WERI-Rb-1 (cell line): Measurements from ENCODE around the gene IST1.

ENCODE experiments used
- DNase-seq: peaks from one replicate; pipeline ENCODE4 v3.0.0-alpha.2; 2020
- H3K27ac ChIP-seq: fragments of 250-450 bp; sonication (Bioruptor Pico); 2 replicates; pipeline ENCODE4 v1.5.1; 2020; ENCODE audit warnings: mild to moderate bottlenecking, moderate library complexity
- H3K27me3 ChIP-seq: fragments of 250-450 bp; sonication (Bioruptor Pico); 2 replicates; pipeline ENCODE4 v1.5.1; 2021; ENCODE audit warnings: mild to moderate bottlenecking, low read depth, moderate library complexity; ENCODE audit not compliant: insufficient read depth, severe bottlenecking
- H3K36me3 ChIP-seq: fragments of 250-450 bp; sonication (Bioruptor Pico); 2 replicates; pipeline ENCODE4 v1.5.1; 2020; ENCODE audit warnings: mild to moderate bottlenecking, moderate library complexity
- H3K4me3 ChIP-seq: 2 replicates; pipeline ENCODE4 v1.5.1; 2011; ENCODE audit warnings: low read depth, mild to moderate bottlenecking, control low read depth, low read length
- H3K9me3 ChIP-seq: fragments of 250-450 bp; sonication (Bioruptor Pico); 2 replicates; pipeline ENCODE4 v1.5.1; 2021; ENCODE audit warnings: mild to moderate bottlenecking, moderate library complexity; ENCODE audit not compliant: severe bottlenecking
- TF ChIP-seq, protein P1 (sequence below): IDR thresholded peaks from 2 replicates; pipeline ENCODE4 v1.5.1; 2011; ENCODE audit warnings: low read depth, mild to moderate bottlenecking, control low read depth, inconsistent platforms, low read length

IST1 gene

DNA sequence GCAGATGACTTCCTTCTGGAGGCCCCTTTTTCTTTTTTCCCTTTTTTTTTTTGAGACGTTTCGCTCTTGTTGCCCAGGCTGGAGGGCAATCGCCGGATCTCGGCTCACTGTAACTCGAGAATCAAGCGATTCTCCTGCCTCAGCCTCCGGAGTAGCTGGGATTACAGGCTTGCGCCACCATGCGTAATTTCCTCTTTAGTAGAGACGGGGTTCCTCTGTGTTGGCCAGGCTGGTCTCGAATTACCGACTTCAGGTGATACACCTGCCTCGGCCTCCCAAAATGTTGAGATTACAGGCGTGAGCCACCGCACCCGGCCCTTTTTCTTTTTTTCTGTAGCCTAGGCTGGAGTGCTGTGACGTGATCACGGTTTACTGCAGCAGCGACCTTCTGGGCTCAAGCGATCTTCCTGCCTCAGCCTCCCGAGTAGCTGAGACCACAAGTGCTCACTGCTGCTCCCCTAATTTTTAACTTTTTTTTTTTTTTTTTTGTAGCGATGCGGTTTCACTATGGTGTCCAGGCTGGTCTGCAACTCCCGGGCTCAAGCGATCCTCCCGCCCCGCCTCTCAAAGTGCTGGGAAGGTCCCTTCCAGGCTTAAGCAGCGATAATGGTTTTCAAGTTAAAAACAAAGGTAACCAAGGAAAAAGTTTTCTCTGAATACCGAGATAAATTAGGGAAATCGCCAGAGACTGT is 956 bp upstream of the IST1 start:
- DNase-seq, result peak; percentile 54
- TF ChIP-seq, protein P1, sequence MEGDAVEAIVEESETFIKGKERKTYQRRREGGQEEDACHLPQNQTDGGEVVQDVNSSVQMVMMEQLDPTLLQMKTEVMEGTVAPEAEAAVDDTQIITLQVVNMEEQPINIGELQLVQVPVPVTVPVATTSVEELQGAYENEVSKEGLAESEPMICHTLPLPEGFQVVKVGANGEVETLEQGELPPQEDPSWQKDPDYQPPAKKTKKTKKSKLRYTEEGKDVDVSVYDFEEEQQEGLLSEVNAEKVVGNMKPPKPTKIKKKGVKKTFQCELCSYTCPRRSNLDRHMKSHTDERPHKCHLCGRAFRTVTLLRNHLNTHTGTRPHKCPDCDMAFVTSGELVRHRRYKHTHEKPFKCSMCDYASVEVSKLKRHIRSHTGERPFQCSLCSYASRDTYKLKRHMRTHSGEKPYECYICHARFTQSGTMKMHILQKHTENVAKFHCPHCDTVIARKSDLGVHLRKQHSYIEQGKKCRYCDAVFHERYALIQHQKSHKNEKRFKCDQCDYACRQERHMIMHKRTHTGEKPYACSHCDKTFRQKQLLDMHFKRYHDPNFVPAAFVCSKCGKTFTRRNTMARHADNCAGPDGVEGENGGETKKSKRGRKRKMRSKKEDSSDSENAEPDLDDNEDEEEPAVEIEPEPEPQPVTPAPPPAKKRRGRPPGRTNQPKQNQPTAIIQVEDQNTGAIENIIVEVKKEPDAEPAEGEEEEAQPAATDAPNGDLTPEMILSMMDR, result peak; percentile 19; the same call in 1 of the 2 replicates
- Histone ChIP-seq H3K36me3 (peaks cover 14% of the 10 kb centered on the region), H3K27ac (peak overlapping the region; percentile 94), H3K4me3 (peak overlapping the region; percentile 99), H3K27me3 (no peaks in the 10 kb centered on the region), H3K9me3 (no peaks in the 10 kb centered on the region)

- H3K9me3 ChIP-seq, result no peaks in the 10 kb centered on the region
- H3K36me3 ChIP-seq, result peaks cover 14% of the 10 kb centered on the region
- no peaks in the 10 kb centered on the region for H3K27me3 ChIP-seq
- peak overlapping the region; percentile 94 for H3K27ac ChIP-seq
- TF ChIP-seq, protein P1, result no peak
- DNase-seq, result no peak
- peak overlapping the region; percentile 99 for H3K4me3 ChIP-seq
Observed at GRCh38 chr16:71895679-71896365, 491 bp downstream of the IST1 start.

DNA sequence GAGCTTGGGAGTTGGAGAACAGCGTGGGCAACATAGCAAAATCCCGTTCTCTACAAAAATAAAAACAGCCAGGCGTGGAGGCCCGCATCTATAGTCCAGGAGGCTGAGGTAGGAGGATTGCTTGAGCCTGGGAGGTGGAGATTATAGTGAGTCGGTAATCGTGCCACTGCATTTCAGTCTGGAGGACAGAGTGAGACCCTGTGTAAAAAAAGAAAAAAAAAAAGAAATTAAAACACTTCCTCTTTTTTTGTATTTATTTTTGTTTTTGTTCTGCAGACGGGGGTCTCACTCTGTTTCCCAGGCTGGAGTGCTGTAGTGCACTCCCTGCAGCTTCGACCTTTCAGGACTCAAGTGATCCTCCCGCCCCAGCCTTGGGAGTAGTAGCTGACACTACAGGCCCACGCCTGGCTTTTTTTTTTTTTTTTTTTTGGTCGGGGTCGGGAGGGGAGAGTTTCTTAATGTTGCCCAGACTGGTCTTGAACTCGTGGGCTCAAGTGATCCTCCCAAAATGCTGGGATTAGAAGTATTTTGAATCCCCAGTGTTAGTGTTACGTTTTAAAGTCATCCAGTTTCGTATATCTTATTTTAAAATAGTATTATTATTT is 1.5 kb downstream of the IST1 start:
- H3K27ac ChIP-seq, result no peak overlapping the region
- H3K27me3 ChIP-seq, result no peaks in the 10 kb centered on the region
- H3K9me3 ChIP-seq, result no peaks in the 10 kb centered on the region
- H3K36me3 ChIP-seq, result peaks cover 14% of the 10 kb centered on the region
- TF ChIP-seq, protein P1, result no peak
- peak overlapping the region; percentile 99 for H3K4me3 ChIP-seq
- no peak for DNase-seq

- Histone ChIP-seq H3K9me3 (no peaks in the 10 kb centered on the region), H3K27ac (no peak overlapping the region), H3K36me3 (peaks cover 16% of the 10 kb centered on the region), H3K4me3 (no peak overlapping the region), H3K27me3 (no peaks in the 10 kb centered on the region)
- TF ChIP-seq, protein P1, result no peak
- no peak for DNase-seq
Observed at GRCh38 chr16:71899171-71899570, 3.8 kb downstream of the IST1 start.

DNA sequence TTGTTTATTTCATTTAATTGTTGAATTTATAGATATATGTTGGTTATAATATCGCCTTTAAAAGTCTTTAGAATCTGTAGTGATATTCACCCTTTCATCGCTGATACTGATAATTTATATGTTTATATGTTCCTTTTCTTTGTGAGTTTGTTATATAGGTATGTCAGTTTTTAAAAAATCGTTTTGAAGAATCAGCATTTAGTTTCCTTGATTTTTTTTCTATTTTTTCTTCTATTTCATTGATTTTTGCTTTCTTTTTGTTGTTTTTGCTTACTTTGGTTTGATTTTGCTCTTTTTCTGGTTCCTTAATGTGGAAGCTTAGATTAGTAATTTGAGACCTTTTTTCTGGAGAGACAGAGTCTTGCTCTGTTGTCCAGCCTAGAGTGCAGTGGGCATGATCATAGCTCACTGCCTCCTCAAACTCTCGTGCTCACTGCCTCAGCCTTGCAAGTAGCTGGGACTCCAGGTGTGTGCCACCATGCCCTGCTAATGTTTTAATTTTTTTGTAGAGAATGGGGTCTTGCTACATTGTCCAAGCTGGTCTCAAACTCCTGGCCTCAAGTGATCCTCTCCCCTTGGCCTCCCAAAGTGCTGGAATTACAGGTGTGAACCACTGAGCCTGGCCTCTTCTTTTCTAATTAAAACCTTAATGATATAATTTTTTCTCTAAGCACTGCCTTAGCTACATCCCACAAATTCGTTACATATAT is 7.5 kb downstream of the IST1 start:
- no peak for DNase-seq

More for the DNA sequence above, 7.5 kb downstream of the IST1 start:
- Histone ChIP-seq H3K4me3 (no peak overlapping the region), H3K27ac (no peak overlapping the region), H3K27me3 (no peaks in the 10 kb centered on the region), H3K9me3 (no peaks in the 10 kb centered on the region), H3K36me3 (peaks cover 5% of the 10 kb centered on the region)
- TF ChIP-seq, protein P1, result no peak
